Type B pancreatic cell (in vitro differentiated cells): ENCODE measurements around the gene ENAM. TPM values are rescaled to one million over a fixed set of nuclear protein-coding genes. Genes with fewer than 3 reads are reported as not detected.

Source experiments
- DNase-seq: peaks from one replicate; pipeline ENCODE4 v3.0.0; 2021; ENCODE audit warnings: mixed read lengths; ENCODE audit not compliant: unreplicated experiment; ENCODE audit errors: extremely low spot score
- H3K27ac Mint-ChIP-seq: 2 replicates; pipeline ENCODE4 v1.8.0; 2021; ENCODE audit warnings: mild to moderate bottlenecking, mixed read lengths
- H3K27me3 Mint-ChIP-seq: 2 replicates; pipeline ENCODE4 v1.8.0; 2021; ENCODE audit warnings: mixed read lengths
- H3K36me3 Mint-ChIP-seq: 2 replicates; pipeline ENCODE4 v1.8.0; 2021; ENCODE audit warnings: mixed read lengths
- H3K4me1 Mint-ChIP-seq: one replicate; pipeline ENCODE4 v1.8.0; 2021; ENCODE audit warnings: mixed read lengths; ENCODE audit not compliant: unreplicated experiment
- H3K4me3 Mint-ChIP-seq: 2 replicates; pipeline ENCODE4 v1.8.0; 2021; ENCODE audit warnings: mild to moderate bottlenecking, mixed read lengths
- H3K9me3 Mint-ChIP-seq: 2 replicates; pipeline ENCODE4 v1.8.0; 2021; ENCODE audit warnings: mixed read lengths
- total RNA-seq: library from RNA; stranded (reverse); gene quantifications from 2 replicates; pipeline ENCODE4 v1.2.1, GENCODE V29; 2021; ENCODE audit warnings: low replicate concordance
- TF ChIP-seq, protein P1 (sequence below): fragments of 200-600 bp; sonication (generic); conservative IDR thresholded peaks from 2 replicates; pipeline ENCODE4 v1.5.0; 2021; ENCODE audit warnings: antibody characterized with exemption, mild to moderate bottlenecking

ENAM gene
- total RNA-seq, 1 donor from 2014 or later, result 0.41 TPM

DNA sequence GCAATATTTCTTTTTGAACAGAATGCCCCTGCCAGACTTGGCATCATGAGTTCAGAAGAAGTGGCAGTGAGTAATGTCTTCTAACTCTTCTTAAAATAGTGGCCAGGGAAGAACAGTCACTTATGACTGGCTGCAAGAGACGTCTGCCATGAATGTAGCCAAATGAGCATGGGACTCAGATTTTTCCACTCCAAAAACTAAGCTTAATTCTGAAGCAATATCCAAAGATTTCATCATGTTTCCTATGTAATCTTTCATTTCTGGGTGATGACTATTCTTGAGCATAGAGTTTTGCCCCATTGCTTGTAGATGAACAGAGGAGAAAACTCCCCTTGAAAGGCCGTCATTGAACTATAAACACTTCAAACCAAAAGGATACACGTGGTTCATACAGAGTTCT lies 24.7 kb upstream of the ENAM start:
- TF ChIP-seq, protein P1, sequence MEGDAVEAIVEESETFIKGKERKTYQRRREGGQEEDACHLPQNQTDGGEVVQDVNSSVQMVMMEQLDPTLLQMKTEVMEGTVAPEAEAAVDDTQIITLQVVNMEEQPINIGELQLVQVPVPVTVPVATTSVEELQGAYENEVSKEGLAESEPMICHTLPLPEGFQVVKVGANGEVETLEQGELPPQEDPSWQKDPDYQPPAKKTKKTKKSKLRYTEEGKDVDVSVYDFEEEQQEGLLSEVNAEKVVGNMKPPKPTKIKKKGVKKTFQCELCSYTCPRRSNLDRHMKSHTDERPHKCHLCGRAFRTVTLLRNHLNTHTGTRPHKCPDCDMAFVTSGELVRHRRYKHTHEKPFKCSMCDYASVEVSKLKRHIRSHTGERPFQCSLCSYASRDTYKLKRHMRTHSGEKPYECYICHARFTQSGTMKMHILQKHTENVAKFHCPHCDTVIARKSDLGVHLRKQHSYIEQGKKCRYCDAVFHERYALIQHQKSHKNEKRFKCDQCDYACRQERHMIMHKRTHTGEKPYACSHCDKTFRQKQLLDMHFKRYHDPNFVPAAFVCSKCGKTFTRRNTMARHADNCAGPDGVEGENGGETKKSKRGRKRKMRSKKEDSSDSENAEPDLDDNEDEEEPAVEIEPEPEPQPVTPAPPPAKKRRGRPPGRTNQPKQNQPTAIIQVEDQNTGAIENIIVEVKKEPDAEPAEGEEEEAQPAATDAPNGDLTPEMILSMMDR, result no peak
- H3K36me3 Mint-ChIP-seq, result no peaks in the 10 kb centered on the region
- H3K27me3 Mint-ChIP-seq, result no peaks in the 10 kb centered on the region
- H3K4me3 Mint-ChIP-seq, result no peak overlapping the region
- peaks cover 5% of the 10 kb centered on the region for H3K4me1 Mint-ChIP-seq
- no peak overlapping the region for H3K27ac Mint-ChIP-seq
- no peaks in the 10 kb centered on the region for H3K9me3 Mint-ChIP-seq
- DNase-seq, result no peak

DNA sequence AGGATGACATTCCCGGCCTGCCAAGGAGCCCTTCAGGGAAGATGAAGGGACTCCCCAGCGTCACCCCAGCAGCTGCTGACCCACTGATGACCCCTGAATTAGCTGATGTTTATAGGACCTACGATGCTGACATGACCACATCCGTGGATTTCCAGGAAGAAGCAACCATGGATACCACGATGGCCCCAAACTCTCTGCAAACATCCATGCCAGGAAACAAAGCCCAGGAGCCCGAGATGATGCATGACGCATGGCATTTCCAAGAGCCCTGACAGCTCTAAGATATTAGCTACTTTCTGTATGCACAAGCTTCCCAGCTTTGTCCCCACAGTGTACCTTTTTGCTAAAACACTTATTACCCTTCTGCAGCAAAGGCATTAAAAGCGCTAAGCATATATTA lies 22.1 kb upstream of the ENAM start:
- Mint-ChIP-seq H3K4me3 (no peak overlapping the region), H3K27ac (no peak overlapping the region), H3K27me3 (no peaks in the 10 kb centered on the region), H3K4me1 (peaks cover under 1% of the 10 kb centered on the region), H3K36me3 (no peaks in the 10 kb centered on the region), H3K9me3 (no peaks in the 10 kb centered on the region)
- DNase-seq, result no peak
- TF ChIP-seq, protein P1, result no peak

DNA sequence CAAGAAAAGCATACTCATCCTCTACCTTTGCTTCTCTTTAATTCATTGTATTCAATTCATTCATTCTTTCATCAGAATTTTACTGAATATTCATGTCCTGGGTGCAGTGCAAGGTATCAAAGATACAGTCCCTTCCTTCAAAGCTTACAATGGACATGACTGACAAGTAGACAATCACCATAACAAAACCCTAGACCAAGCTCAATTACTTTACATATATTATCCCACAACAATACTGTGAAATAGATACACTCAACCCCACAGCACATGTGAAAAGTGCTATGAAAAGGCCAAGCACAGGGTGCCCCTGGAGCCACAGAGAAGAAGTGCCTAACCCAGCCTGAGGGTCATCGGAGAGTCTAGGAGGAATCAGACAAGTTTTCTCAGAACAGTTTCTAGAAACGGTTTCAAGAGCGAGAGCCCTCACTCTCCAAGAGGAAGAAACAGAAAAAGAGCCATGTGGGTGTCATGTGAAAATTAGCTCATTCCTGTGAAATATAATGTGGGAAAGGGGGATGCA lies 21.1 kb upstream of the ENAM start:
- H3K27ac Mint-ChIP-seq, result no peak overlapping the region
- no peak overlapping the region for H3K4me3 Mint-ChIP-seq
- H3K36me3 Mint-ChIP-seq, result no peaks in the 10 kb centered on the region
- no peaks in the 10 kb centered on the region for H3K27me3 Mint-ChIP-seq
- no peaks in the 10 kb centered on the region for H3K9me3 Mint-ChIP-seq
- TF ChIP-seq, protein P1, result no peak
- DNase-seq, result no peak
- no peaks in the 10 kb centered on the region for H3K4me1 Mint-ChIP-seq

DNA sequence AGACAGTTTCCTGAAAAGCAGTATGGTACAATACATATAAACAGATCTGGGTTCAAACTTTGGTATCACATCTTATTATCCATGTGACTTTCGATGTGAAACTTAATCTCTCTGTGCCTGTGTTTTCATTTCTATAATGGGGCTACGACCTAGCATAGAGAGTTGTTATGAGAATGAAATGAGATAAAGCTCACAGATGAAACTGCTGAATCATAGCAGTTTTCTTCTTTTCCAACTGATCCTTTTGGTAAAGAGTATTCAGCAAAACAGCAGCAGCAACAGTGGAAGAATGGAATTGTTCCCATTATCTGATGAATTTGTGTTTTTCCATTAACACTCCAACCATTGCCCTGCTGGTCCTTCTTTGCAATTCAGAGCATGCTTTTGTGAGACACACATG lies 20.2 kb upstream of the ENAM start:
- Mint-ChIP-seq H3K4me1 (peaks cover 7% of the 10 kb centered on the region), H3K4me3 (no peak overlapping the region), H3K27me3 (no peaks in the 10 kb centered on the region), H3K27ac (no peak overlapping the region), H3K9me3 (no peaks in the 10 kb centered on the region), H3K36me3 (no peaks in the 10 kb centered on the region)
- no peak for DNase-seq
- TF ChIP-seq, protein P1, result no peak

DNA sequence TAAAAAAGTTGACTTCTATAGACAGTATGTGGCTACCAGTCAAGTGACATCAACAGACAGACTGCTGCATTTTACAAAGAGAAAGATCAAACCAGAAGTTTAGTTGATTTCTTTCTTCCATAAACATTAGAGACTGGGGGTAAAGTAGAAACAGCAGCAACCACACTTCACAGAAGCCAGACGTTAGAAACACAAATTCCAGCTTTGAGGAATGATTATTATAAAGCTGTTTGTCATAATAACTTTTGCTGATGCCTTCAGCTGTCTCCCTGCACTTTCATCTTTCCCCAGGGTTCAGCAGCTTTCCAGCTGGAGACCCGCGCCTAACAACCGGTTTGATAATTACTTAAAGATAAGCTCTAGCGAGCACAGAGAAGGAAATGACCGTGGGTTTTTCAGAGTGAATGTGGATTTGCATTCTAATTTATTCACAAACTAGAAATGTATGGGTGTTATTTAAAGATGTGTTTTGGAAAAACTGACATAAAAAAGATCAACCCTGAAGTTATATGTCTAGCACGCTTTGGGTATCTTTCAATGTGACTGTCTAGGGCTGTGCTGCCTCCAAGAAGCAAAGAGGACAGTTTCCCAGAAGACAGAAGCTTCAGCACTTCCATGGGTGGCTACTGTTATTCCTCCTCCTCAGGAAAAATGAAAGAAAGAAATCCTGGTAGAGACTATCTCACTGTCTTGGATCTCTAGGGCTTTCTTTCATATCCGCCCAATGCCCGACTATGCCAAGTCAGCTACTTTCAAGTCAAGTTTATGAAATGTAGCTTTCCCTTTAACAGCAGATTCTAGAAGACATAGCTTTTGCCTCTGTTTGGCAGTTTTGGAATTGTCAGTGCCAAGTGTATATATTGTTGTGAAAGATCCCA lies 15.0 kb upstream of the ENAM start:
- peaks cover 10% of the 10 kb centered on the region for H3K27me3 Mint-ChIP-seq
- H3K4me3 Mint-ChIP-seq, result no peak overlapping the region
- no peak for DNase-seq
- TF ChIP-seq, protein P1, result no peak
- H3K36me3 Mint-ChIP-seq, result no peaks in the 10 kb centered on the region
- H3K9me3 Mint-ChIP-seq, result peaks cover 2% of the 10 kb centered on the region
- peaks cover 17% of the 10 kb centered on the region for H3K4me1 Mint-ChIP-seq
- no peak overlapping the region for H3K27ac Mint-ChIP-seq
